OCI-LY3 (cell line): ENCODE measurements around the gene KRT79.

ENCODE experiments used
- CTCF ChIP-seq: fragments of 200-600, 300-600 bp; sonication (generic); IDR thresholded peaks from 2 replicates; pipeline ENCODE4 v1.5.1; 2014; ENCODE audit warnings: antibody characterized with exemption, low read length, low read depth
- EZH2phosphoT487 ChIP-seq: fragments of 200-600 bp; shearing (Covaris generic); IDR thresholded peaks from 2 replicates; pipeline ENCODE4 v1.6.1; 2018; ENCODE audit warnings: antibody characterized with exemption, mixed run types, low read depth

- no peak for TF ChIP-seq CTCF
- TF ChIP-seq EZH2phosphoT487: no peak
Measured at GRCh38 chr12:52782502-52782901, 51.6 kb downstream of the KRT79 start.
